Nasal cavity respiratory epithelium epithelial cell of viscerocranial mucosa (primary cell): ENCODE measurements around the gene EID3. TPM values are rescaled to one million over a fixed set of nuclear protein-coding genes. Genes with fewer than 3 reads are reported as not detected.

Experiments
- total RNA-seq: library from RNA; depleted of rRNA; stranded (reverse); fragments of >200 nt; gene quantifications from 2 replicates; pipeline ENCODE4 v1.2.3, GENCODE V29; 2014

The EID3 gene
- 1.0 and 5.8 TPM in 2 replicates for total RNA-seq

DNA sequence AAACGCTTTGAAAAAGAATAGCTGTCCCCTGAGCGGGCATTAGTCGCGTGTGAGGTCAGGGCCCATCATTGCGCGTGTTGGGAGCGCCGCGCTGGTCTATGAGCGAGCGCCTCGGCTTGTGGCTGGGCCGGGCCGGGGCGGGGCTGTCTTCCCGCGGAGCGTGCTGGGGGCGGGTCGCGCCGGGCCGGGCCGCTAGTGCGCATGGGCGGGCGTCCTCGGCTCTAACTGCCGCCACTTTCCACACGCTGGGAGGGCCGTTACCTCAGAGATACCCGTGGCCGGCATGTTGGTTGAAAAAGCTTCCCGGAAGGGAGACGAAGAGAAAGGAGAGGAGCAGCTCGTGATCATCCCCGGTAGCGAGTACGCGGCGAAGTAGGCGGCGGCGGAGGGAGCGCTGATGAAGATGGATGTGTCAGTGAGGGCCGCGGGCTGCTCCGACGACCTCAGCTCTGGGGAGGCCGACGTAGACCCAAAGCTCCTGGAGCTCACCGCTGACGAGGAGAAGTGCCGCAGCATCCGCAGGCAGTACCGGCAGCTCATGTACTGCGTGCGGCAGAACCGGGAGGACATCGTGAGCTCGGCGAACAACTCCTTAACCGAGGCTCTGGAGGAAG is at the start of gene EID3:
Gene EID3, plus strand, starts transcription at position 202 of the 614 bp plus-strand sequence. Its CDS starts 196 bp downstream, at position 398.

Other genes with a start within 250 kb of the EID3 start
- 6.2 and 13.3 TPM in 2 replicates for gene HCFC2, start 239.2 kb upstream of the EID3 start, total RNA-seq
- gene NFYB, start 165.5 kb upstream of the EID3 start, total RNA-seq = 21.4 and 22.6 TPM in 2 replicates
- 135 and 151 TPM in 2 replicates for gene TXNRD1, start 88.0 kb upstream of the EID3 start, total RNA-seq
- 8.9 and 28.5 TPM in 2 replicates for gene CHST11, start 153.2 kb downstream of the EID3 start, total RNA-seq